ENCODE measurements around the gene PRELID3B.
A peak's percentile ranks its signal among the peaks of the same experiment; 100 is the strongest.

Gene PRELID3B

GRCh38 chr20:59025511-59025910 lies 17.1 kb downstream of the PRELID3B start:
- DNase-seq, result no peak
- Mint-ChIP-seq H3K9me3 (no peaks in the 10 kb centered on the region), H3K27me3 (no peaks in the 10 kb centered on the region), H3K4me3 (no peak overlapping the region), H3K27ac (peak overlapping the region; percentile 24), H3K4me1 (ENCODE audit: low read depth) (peaks cover 68% of the 10 kb centered on the region), H3K36me3 (ENCODE audit: low read depth) (peaks cover 95% of the 10 kb centered on the region)

- Mint-ChIP-seq H3K27ac (peak overlapping the region; percentile 47), H3K9me3 (no peaks in the 10 kb centered on the region), H3K27me3 (no peaks in the 10 kb centered on the region), H3K4me1 (ENCODE audit: low read depth) (peaks cover 63% of the 10 kb centered on the region), H3K36me3 (ENCODE audit: low read depth) (peaks cover 90% of the 10 kb centered on the region), H3K4me3 (no peak overlapping the region)
- DNase-seq, result no peak
Observed at GRCh38 chr20:59025086-59025485, 17.5 kb downstream of the PRELID3B start.

- Mint-ChIP-seq H3K27ac (peak overlapping the region; percentile 18), H3K9me3 (no peaks in the 10 kb centered on the region), H3K4me1 (ENCODE audit: low read depth) (peaks cover 54% of the 10 kb centered on the region), H3K36me3 (ENCODE audit: low read depth) (peaks cover 81% of the 10 kb centered on the region), H3K27me3 (no peaks in the 10 kb centered on the region), H3K4me3 (no peak overlapping the region)
- DNase-seq, result no peak
Observed at GRCh38 chr20:59024111-59024530, 18.5 kb downstream of the PRELID3B start.

- Mint-ChIP-seq H3K36me3 (ENCODE audit: low read depth) (peaks cover 76% of the 10 kb centered on the region), H3K4me1 (ENCODE audit: low read depth) (peaks cover 49% of the 10 kb centered on the region), H3K27ac (peak overlapping the region; percentile 44), H3K9me3 (no peaks in the 10 kb centered on the region), H3K27me3 (no peaks in the 10 kb centered on the region), H3K4me3 (no peak overlapping the region)
- no peak for DNase-seq
Observed at GRCh38 chr20:59023616-59024015, 19.0 kb downstream of the PRELID3B start.

GRCh38 chr20:59022754-59023153 lies 19.8 kb downstream of the PRELID3B start:
- H3K4me3 Mint-ChIP-seq, result no peak overlapping the region
- peaks cover 68% of the 10 kb centered on the region for H3K36me3 Mint-ChIP-seq (ENCODE audit: low read depth)
- H3K4me1 Mint-ChIP-seq (ENCODE audit: low read depth), result peaks cover 41% of the 10 kb centered on the region
- no peaks in the 10 kb centered on the region for H3K27me3 Mint-ChIP-seq
- H3K9me3 Mint-ChIP-seq, result no peaks in the 10 kb centered on the region
- DNase-seq, result no peak
- no peak overlapping the region for H3K27ac Mint-ChIP-seq

- no peak for DNase-seq
- peak overlapping the region; percentile 77 for H3K27ac Mint-ChIP-seq
- peaks cover 41% of the 10 kb centered on the region for H3K4me1 Mint-ChIP-seq (ENCODE audit: low read depth)
- no peaks in the 10 kb centered on the region for H3K27me3 Mint-ChIP-seq
- H3K4me3 Mint-ChIP-seq, result no peak overlapping the region
- no peaks in the 10 kb centered on the region for H3K9me3 Mint-ChIP-seq
- H3K36me3 Mint-ChIP-seq (ENCODE audit: low read depth), result peaks cover 51% of the 10 kb centered on the region
Observed at GRCh38 chr20:59020938-59021551, 21.5 kb downstream of the PRELID3B start.

GRCh38 chr20:59019217-59019616 lies 23.4 kb downstream of the PRELID3B start, which contains the start of gene TUBB1:
Gene TUBB1, plus strand, starts transcription at chr20:59019429. Its CDS starts 94 bp downstream, at chr20:59019523.
- Mint-ChIP-seq H3K9me3 (no peaks in the 10 kb centered on the region), H3K36me3 (ENCODE audit: low read depth) (peaks cover 33% of the 10 kb centered on the region), H3K27ac (no peak within 1 kb of the TSS), H3K27me3 (no peaks in the 10 kb centered on the region), H3K4me1 (ENCODE audit: low read depth) (peaks cover 43% of the 10 kb centered on the region), H3K4me3 (no peak within 1 kb of the TSS)
- DNase-seq, result no peak

GRCh38 chr20:59018817-59019216 lies 23.8 kb downstream of the PRELID3B start:
- Mint-ChIP-seq H3K9me3 (no peaks in the 10 kb centered on the region), H3K27ac (no peak overlapping the region), H3K4me1 (ENCODE audit: low read depth) (peaks cover 47% of the 10 kb centered on the region), H3K36me3 (ENCODE audit: low read depth) (peaks cover 29% of the 10 kb centered on the region), H3K4me3 (no peak overlapping the region), H3K27me3 (no peaks in the 10 kb centered on the region)
- no peak for DNase-seq

- H3K4me3 Mint-ChIP-seq, result no peak overlapping the region
- H3K9me3 Mint-ChIP-seq, result no peaks in the 10 kb centered on the region
- peaks cover 53% of the 10 kb centered on the region for H3K4me1 Mint-ChIP-seq (ENCODE audit: low read depth)
- H3K27ac Mint-ChIP-seq, result peak overlapping the region; percentile 70
- no peaks in the 10 kb centered on the region for H3K27me3 Mint-ChIP-seq
- peaks cover 17% of the 10 kb centered on the region for H3K36me3 Mint-ChIP-seq (ENCODE audit: low read depth)
- no peak for DNase-seq
Observed at GRCh38 chr20:59017493-59018231, 24.9 kb downstream of the PRELID3B start.

GRCh38 chr20:59016795-59017492 lies 25.6 kb downstream of the PRELID3B start:
- Mint-ChIP-seq H3K9me3 (no peaks in the 10 kb centered on the region), H3K27me3 (no peaks in the 10 kb centered on the region), H3K4me1 (ENCODE audit: low read depth) (peaks cover 48% of the 10 kb centered on the region), H3K27ac (peak overlapping the region; percentile 70), H3K36me3 (ENCODE audit: low read depth) (peaks cover 10% of the 10 kb centered on the region), H3K4me3 (no peak overlapping the region)
- no peak for DNase-seq

- H3K27ac Mint-ChIP-seq, result peak overlapping the region; percentile 67
- no peak for DNase-seq
- H3K4me3 Mint-ChIP-seq, result no peak overlapping the region
- no peaks in the 10 kb centered on the region for H3K9me3 Mint-ChIP-seq
- H3K4me1 Mint-ChIP-seq (ENCODE audit: low read depth), result peaks cover 50% of the 10 kb centered on the region
- peaks cover 6% of the 10 kb centered on the region for H3K36me3 Mint-ChIP-seq (ENCODE audit: low read depth)
- H3K27me3 Mint-ChIP-seq, result no peaks in the 10 kb centered on the region
Observed at GRCh38 chr20:59015812-59016711, 26.5 kb downstream of the PRELID3B start.

- Mint-ChIP-seq H3K27me3 (no peaks in the 10 kb centered on the region), H3K9me3 (no peaks in the 10 kb centered on the region), H3K27ac (no peak overlapping the region), H3K4me3 (no peak overlapping the region), H3K4me1 (ENCODE audit: low read depth) (peaks cover 45% of the 10 kb centered on the region), H3K36me3 (ENCODE audit: low read depth) (peaks cover 1% of the 10 kb centered on the region)
- no peak for DNase-seq
Observed at GRCh38 chr20:59015411-59015810, 27.2 kb downstream of the PRELID3B start.

GRCh38 chr20:59014680-59015389 lies 27.8 kb downstream of the PRELID3B start:
- no peak overlapping the region for H3K4me3 Mint-ChIP-seq
- no peak overlapping the region for H3K27ac Mint-ChIP-seq
- no peaks in the 10 kb centered on the region for H3K27me3 Mint-ChIP-seq
- H3K4me1 Mint-ChIP-seq (ENCODE audit: low read depth), result peaks cover 45% of the 10 kb centered on the region
- DNase-seq, result no peak
- H3K36me3 Mint-ChIP-seq (ENCODE audit: low read depth), result peaks cover 1% of the 10 kb centered on the region
- H3K9me3 Mint-ChIP-seq, result no peaks in the 10 kb centered on the region
